GM19463 (cell line): Measurements from ENCODE around the gene RAD51B.

ENCODE experiments used
- ATAC-seq: cut with Tn5 transposase; IDR thresholded peaks from one replicate; pipeline ENCODE4 v1.9.1; 2021; ENCODE audit warnings: mild to moderate bottlenecking, moderate library complexity; ENCODE audit not compliant: unreplicated experiment

Gene RAD51B

DNA sequence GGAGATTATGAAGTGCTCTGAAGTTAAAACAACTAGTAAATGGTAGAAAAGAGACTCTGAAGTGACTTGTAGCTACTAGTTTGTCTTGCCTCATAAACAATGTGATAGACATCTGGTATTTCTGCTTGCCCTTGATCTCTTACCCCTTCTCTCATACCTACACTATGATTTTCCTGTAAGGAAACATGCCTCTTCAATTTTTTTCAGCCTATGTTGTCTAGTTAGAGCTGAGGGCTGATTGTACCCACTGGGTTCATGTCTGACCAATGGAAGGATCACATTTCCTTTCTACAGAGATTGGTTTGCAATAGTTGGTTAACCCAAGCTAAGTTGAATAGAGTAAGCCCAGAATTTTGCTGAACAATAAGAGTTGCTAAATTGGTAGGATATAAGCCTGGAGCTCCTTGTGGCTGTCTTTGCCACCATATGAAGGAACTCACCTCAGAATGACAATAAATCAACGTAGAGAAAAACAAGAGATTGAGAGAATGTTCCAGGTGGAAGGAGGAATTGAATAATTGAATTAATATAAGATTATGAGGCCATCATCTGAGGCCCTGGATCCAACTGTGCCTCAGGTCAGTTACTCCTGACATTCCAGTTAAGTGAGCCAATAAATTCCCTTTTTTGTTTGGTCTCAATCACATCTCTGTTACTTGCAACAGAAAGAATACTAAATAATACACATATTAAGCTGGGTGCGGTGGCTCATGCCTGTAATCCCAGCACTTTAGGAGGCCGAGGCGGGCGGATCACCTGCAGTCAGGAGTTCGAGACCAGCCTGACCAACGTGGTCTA lies 626.9 kb downstream of the RAD51B start:
- no peak for ATAC-seq

- ATAC-seq = no peak
These were observed 628.1 kb downstream of the RAD51B start for GRCh38 chr14:68447581-68448251.

DNA sequence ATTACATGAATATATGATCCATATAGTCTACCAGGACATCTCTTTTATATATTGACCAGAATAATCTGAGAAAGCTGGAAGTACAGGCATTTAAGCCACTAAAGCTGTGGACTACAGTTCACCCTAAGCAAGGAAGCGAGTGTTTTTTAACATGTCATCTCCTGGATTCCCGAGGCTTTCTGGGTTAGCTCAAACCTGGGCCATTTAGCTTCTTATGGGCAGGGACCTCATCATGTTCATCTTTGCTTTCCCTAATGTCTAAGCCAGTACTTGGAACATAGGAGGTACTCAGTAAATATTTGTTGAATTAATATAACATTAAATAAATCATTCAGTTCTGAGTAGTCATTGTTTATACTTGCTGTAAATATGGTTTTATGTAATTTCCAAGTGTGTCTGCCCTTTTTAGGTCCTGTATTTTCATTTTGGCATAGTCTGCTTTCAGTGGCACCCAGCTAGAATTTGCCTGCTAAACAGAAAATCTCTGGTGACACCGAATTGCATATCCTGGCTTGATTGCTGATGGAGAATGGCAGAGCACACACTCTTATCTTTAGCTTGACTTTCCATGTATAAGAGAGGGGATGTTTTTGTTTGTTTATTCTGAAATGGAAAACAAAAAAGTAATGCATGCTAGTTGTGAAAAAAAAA lies 628.8 kb downstream of the RAD51B start:
- no peak for ATAC-seq

DNA sequence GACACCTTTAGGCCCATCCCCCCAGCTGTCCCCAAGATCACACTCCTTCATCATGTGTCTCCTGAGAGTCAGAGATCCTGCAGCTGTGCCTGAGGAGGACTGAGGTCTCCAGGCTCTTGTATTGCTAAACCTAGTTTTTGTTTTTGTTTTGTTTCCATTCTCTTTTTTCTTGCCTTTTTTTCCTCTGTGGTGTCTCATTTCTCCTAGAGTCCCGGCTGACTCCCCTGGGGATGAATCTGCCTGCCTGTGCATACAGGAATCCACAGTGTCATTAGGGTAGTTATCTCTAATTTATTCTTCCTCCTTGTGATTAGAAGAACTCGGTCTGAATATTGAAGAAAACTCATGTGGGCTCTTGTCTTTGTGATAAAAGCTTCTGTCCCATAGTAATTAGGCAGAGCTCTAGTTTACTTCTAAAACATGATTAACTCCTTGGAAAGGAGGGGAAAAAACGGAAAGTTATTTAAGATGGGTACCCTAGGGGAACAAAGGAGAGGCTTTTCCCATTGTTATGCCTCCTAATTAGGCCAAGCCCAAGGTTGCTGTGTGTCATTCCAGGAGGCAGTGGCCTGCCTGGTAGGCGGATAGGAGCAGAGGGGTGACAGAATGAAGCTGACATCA lies 630.1 kb downstream of the RAD51B start:
- no peak for ATAC-seq

DNA sequence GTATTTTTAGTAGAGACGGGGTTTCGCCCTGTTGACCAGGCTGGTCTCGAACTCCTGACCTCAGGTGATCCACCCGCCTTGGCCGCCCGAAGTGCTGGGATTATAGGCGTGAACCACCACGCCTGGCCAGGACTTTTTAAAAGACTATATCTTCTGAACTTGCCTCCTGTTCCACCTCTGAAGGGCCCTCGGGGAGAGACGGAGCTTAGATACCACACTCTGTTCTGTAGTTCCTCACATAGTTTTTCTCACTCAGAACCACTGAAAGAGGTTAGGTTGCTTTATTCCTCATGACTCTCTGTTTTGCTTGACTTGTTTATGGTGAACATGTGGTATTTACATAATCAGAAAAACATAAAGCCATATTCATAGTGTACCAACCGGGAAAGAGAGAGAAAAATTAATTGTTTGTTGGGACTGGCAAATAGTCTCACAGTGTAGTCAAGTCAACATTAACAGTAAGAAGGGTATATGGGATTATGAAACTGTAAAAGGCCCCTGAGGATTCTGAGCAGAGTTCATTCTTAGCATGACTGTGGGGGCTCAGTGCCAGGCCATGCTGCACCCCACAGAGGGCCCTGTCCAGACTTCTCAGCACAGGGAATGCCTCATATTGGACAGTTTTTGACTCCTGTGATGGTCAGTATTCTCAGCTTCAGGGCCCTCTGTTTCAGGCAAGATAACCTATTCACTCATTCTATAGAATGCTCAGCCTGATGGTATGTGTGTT lies 631.0 kb downstream of the RAD51B start:
- no peak for ATAC-seq

DNA sequence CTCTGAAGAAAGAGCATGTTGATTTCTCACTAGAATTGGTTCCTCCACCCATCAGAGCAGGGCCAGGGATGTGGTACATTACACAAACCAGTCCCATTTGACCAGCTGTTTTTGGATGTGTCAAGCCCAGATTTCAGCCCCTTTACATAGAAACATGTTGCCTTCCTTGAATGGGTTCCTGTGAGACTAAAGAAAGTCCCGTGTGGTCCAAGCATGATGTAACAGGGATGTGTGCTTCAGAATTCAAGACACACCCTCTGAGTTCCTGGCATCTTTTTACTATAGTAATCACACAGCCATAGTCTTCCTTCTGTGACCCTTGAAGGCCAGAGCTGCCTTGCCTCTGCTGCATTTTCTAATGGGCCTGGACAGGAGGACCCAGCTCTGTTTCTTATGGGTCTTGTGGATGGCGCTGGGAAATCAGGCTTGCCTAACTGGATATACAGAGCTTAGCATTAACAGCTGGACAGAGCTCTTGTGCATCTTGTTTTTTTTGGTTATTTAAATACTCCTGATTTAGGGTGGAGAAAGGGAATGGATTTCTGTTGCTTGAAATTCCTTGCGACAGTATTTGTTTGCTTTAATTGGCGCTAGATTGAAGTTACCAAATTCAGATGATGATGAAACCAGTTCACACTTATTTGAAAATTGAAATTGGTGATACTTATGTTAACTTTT lies 632.3 kb downstream of the RAD51B start:
- no peak for ATAC-seq

- no peak for ATAC-seq
These were observed 638.7 kb downstream of the RAD51B start for GRCh38 chr14:68458253-68458652.

- no peak for ATAC-seq
These were observed 639.4 kb downstream of the RAD51B start for GRCh38 chr14:68458840-68459469.

- no peak for ATAC-seq
These were observed 640.0 kb downstream of the RAD51B start for GRCh38 chr14:68459480-68460136.

DNA sequence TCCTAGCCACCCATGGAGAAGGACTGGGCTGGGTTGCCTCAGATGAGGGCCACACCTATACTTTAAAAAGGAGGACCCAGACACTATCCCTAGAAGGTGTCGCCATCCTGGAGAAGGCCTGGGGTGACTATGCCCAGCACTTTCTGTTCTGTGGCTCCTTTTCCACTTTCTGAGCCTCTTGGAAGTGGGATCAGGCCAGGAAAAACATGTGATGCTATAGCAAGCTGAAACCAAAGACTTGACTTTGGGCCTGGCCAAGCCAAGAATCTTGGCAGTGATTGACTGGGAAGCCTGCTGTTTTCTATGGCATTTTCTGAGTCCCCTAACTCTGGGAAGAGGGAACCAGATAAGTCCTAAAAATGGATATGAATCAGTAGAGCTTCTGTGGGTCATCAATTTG lies 641.0 kb downstream of the RAD51B start:
- no peak for ATAC-seq

DNA sequence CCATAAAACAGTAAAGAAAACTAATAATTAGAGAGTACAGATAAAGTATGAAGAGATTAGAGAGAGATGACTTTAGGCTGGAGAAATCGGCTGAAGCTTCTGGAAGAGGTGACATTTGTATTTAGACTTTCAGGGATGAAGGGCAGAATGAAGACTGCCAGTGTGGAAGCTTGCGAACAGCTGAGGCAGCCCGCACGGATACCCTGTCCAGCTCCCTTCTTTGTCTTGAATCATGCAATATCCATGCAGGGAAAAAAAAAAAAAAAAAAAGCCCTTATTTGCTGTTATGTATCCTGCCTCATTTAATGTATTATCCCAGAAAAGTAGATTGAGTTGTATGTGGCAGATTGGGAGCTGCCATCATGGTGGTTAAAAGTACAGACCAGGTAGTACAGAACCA lies 641.5 kb downstream of the RAD51B start:
- ATAC-seq = no peak

DNA sequence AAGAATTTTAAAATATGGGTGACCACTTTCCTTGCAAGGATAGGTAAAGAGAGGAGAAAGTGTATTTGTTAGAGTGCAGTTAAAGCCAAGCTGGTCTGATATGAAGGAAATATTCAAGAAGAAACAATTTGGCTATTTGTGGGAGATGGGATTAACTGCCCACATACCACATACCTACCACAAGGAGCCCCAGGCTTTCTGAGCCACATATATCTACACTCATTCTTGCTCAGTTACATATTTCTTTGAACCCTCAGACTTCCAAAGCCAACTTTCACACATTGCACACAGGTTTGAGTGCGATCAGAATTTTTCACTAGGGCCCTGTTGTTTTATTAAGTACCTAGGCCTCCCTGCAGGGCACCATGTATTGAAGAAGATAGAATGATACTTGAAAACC lies 643.1 kb downstream of the RAD51B start:
- no peak for ATAC-seq

DNA sequence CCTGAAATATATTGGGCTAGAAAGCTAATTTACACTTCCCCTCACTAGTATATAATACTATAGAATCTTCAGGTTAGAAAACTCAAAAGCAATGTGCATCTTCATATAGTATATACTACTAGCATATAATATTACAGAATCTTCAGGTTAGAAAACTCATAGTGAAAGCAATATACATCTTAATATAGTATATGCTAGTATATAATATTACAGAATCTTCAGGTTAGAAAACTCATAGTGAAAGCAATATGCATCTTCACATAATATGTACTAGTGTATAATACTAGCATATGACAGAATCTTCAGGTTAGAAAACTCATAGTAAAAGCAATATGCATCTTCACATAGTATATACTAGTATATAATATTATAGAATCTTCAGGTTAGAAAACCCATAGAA lies 643.7 kb downstream of the RAD51B start:
- no peak for ATAC-seq

DNA sequence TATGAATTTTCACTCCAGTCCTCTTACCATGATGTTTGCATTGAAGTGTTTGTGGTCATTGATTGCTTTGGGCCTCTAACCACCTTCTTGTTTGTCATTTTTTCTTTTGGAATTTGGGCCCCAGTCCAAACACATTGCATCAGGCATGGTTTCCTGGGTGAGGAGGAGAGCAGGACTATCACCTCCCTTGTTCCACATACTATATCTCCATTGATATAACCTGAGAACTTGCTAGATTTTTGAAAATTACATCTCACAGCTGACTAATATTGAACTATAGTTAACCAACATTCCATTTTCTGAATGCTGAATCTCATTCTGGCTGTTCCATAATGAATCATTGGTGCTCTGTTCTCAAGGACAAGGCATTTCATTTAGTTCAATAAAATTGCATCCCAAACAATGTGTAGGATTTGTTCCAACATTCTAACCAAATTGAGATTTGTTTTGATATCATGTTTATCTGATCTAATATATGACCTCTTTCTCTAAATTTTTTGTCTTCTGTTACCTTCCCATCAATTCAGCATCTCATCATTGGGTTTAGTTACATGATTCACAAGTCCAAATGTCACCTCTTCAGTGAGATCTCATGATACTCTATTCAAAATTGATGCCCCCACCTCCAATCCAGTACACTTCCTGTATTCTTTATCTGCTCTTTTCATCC lies 644.3 kb downstream of the RAD51B start:
- ATAC-seq = no peak

- ATAC-seq = no peak
These were observed 645.1 kb downstream of the RAD51B start for GRCh38 chr14:68464711-68465110.

DNA sequence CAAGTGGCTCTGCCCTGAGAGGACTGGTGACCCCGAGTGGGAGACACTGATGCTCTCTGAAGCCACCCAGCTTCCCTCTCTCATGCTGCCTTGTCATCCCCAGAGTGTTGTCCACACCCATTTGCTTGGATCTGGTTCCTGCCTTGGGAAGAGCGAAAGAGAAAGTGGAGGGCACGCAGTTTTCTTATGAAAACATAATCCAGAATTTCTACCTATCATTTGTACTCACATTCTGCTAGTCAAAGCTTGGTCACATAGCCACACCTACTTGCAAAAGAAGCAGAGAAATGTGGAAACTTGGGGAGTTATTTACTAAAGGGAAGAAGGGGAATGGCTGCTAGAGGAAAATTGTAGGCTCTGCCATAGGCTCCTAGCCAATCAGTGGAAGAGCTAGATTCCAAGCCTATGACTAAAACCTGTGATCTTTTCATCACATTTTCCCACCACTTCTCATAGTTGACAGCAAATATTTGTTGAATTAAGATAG lies 647.0 kb downstream of the RAD51B start:
- no peak for ATAC-seq

- ATAC-seq = no peak
These were observed 647.8 kb downstream of the RAD51B start for GRCh38 chr14:68467425-68467824.

GRCh38 chr14:68468437-68469207 lies 649.0 kb downstream of the RAD51B start:
- ATAC-seq = no peak
